ENCODE results near the gene GGTA1.

The GGTA1 gene

GRCh38 chr9:121411993-121412392 is 87.7 kb downstream of the GGTA1 start:
- in situ Hi-C loops (cut with MboI; ENCODE audit: low sequenced_read_pairs), result no loop called here

- in situ Hi-C loops (cut with MboI; ENCODE audit: low sequenced_read_pairs), result no loop called here
Measured at GRCh38 chr9:121405899-121406298, 93.7 kb downstream of the GGTA1 start.
